ENCODE data around the gene PML. TPM values are rescaled to one million over a fixed set of nuclear protein-coding genes. Genes with fewer than 3 reads are reported as not detected.
"Not testable (repeated sequence)": the region's sequence is repeated elsewhere in the genome, so short reads cannot be mapped to it uniquely, and the experiment has no call there.

The PML gene
- total RNA-seq, 1 experiment from 2014 or later, result 24.6 TPM

DNA sequence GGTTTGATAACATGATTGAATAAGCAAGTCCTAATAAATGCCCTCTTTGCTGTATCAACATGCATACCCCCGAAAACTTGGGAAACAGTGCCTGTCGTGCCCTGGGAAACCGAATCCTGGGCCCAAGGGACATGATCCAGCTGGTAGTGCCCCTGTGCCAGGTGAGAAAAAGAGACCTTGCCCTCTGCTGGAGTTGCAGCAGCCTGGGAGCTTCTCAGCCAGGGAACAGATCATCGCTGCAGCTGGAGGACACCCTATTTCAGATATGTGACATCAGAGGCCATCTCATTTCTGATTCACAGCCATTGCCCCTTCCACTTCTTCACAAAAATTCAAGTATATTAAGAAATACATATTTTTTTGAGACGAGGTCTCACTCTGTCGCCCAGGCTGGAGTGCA is 34.7 kb upstream of the PML start:
- H3K9ac ChIP-seq (ENCODE audit: extremely low read depth, insufficient read length, low read length), result no peak overlapping the region
- no peak overlapping the region for H3K27ac Mint-ChIP-seq

GRCh38 chr15:73960472-73961070 is 33.9 kb upstream of the PML start:
- not testable (repeated sequence) for H3K79me1 ChIP-seq (ENCODE audit: insufficient read depth, low read depth, low read length, poor library complexity, severe bottlenecking); H3K9ac ChIP-seq (ENCODE audit: extremely low read depth, insufficient read length, low read length); H3K27ac ChIP-seq (ENCODE audit: insufficient read length, low read depth, low read length); H2BK5ac ChIP-seq (ENCODE audit: insufficient read length, low read length); H2BK120ac ChIP-seq (ENCODE audit: low read depth, low read length, poor library complexity, severe bottlenecking); H2BK15ac ChIP-seq (ENCODE audit: low read depth, low read length); H3K23ac ChIP-seq (ENCODE audit: insufficient read length, low read depth, low read length); H3K4me1 Mint-ChIP-seq; H2AFZ ChIP-seq (ENCODE audit: low read length); H3T11ph ChIP-seq (ENCODE audit: low read length); H3K18ac ChIP-seq (ENCODE audit: insufficient read length, low read depth, low read length); H3K4me1 ChIP-seq (ENCODE audit: insufficient read depth, low read length); H3K27ac Mint-ChIP-seq; H3K4me2 ChIP-seq (ENCODE audit: insufficient read depth, insufficient read length, low read length); DNase-seq; H3K36me3 Mint-ChIP-seq (ENCODE audit: insufficient read depth in 1 of 3, low read depth in 3 of 3); H4K5ac ChIP-seq (ENCODE audit: insufficient read length, low read depth, low read length); H3K27me3 ChIP-seq (ENCODE audit: insufficient read depth, low read length); H3K14ac ChIP-seq (ENCODE audit: insufficient read depth, low read length); H3K56ac ChIP-seq (ENCODE audit: insufficient read length, low read depth, low read length); H3K79me2 ChIP-seq (ENCODE audit: insufficient read depth, low read length); H2BK20ac ChIP-seq (ENCODE audit: low read depth, low read length, poor library complexity, severe bottlenecking); H3K23me2 ChIP-seq (ENCODE audit: insufficient read length, low read depth, low read length, poor library complexity, severe bottlenecking); H3K9me3 ChIP-seq (ENCODE audit: control insufficient read depth, low read depth, low read length); H2AK5ac ChIP-seq (ENCODE audit: insufficient read length, low read length); H4K91ac ChIP-seq (ENCODE audit: insufficient read length, low read depth, low read length); H3K4ac ChIP-seq (ENCODE audit: low read depth, low read length); H2BK12ac ChIP-seq (ENCODE audit: insufficient read length, low read depth, low read length); H3K9me3 Mint-ChIP-seq; H4K8ac ChIP-seq (replicated peaks; ENCODE audit: insufficient read length, low read depth, low read length); H3K4me3 Mint-ChIP-seq; H4K20me1 ChIP-seq (ENCODE audit: control insufficient read depth, insufficient read depth, insufficient read length)
- peaks cover 16% of the 10 kb centered on the region for H3K27me3 Mint-ChIP-seq (ENCODE audit: low read depth)
- WGBS (ENCODE audit: extremely low coverage, insufficient read length, low lambda C conversion rate), result no CpG with 5 or more reads among the region's 7 CpGs

More for the DNA sequence above, 34.7 kb upstream of the PML start:
- no peak overlapping the region for H2BK12ac ChIP-seq (ENCODE audit: insufficient read length, low read depth, low read length)
- H3K79me1 ChIP-seq (ENCODE audit: insufficient read depth, low read depth, low read length, poor library complexity, severe bottlenecking), result no peaks in the 10 kb centered on the region
- H3K4me2 ChIP-seq (ENCODE audit: insufficient read depth, insufficient read length, low read length), result no peak overlapping the region
- no peak overlapping the region for H4K91ac ChIP-seq (ENCODE audit: insufficient read length, low read depth, low read length)
- WGBS (ENCODE audit: extremely low coverage, insufficient read length, low lambda C conversion rate), result no CpG with 5 or more reads among the region's 6 CpGs
- H3K18ac ChIP-seq (ENCODE audit: insufficient read length, low read depth, low read length), result no peak overlapping the region
- no peaks in the 10 kb centered on the region for H3K9me3 ChIP-seq (ENCODE audit: control insufficient read depth, low read depth, low read length)
- no peak overlapping the region for H3K4ac ChIP-seq (ENCODE audit: low read depth, low read length)
- H3K23ac ChIP-seq (ENCODE audit: insufficient read length, low read depth, low read length), result no peak overlapping the region
- DNase-seq, result no peak
- Mint-ChIP-seq H3K27me3 (ENCODE audit: low read depth) (peaks cover 13% of the 10 kb centered on the region), H3K36me3 (ENCODE audit: insufficient read depth in 1 of 3, low read depth in 3 of 3) (no peaks in the 10 kb centered on the region), H3K9me3 (no peaks in the 10 kb centered on the region), H3K4me3 (no peak overlapping the region), H3K4me1 (peaks cover under 1 to 2% of the 10 kb centered on the region in 2 experiments)
- H3K27ac ChIP-seq (ENCODE audit: insufficient read length, low read depth, low read length), result no peak overlapping the region
- TF ChIP-seq, protein P1, sequence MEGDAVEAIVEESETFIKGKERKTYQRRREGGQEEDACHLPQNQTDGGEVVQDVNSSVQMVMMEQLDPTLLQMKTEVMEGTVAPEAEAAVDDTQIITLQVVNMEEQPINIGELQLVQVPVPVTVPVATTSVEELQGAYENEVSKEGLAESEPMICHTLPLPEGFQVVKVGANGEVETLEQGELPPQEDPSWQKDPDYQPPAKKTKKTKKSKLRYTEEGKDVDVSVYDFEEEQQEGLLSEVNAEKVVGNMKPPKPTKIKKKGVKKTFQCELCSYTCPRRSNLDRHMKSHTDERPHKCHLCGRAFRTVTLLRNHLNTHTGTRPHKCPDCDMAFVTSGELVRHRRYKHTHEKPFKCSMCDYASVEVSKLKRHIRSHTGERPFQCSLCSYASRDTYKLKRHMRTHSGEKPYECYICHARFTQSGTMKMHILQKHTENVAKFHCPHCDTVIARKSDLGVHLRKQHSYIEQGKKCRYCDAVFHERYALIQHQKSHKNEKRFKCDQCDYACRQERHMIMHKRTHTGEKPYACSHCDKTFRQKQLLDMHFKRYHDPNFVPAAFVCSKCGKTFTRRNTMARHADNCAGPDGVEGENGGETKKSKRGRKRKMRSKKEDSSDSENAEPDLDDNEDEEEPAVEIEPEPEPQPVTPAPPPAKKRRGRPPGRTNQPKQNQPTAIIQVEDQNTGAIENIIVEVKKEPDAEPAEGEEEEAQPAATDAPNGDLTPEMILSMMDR (conservative IDR thresholded peaks at IDR 0.05), result no peak
- no peak overlapping the region for H2BK120ac ChIP-seq (ENCODE audit: low read depth, low read length, poor library complexity, severe bottlenecking)
- no peaks in the 10 kb centered on the region for H3K4me1 ChIP-seq (ENCODE audit: insufficient read depth, low read length)
- H2BK20ac ChIP-seq (ENCODE audit: low read depth, low read length, poor library complexity, severe bottlenecking), result no peak overlapping the region
- no peak overlapping the region for H3T11ph ChIP-seq (ENCODE audit: low read length)
- H4K8ac ChIP-seq (replicated peaks; ENCODE audit: insufficient read length, low read depth, low read length), result no peak overlapping the region
- no peaks in the 10 kb centered on the region for H4K20me1 ChIP-seq (ENCODE audit: control insufficient read depth, insufficient read depth, insufficient read length)
- H2BK5ac ChIP-seq (ENCODE audit: insufficient read length, low read length), result no peak overlapping the region
- H3K56ac ChIP-seq (ENCODE audit: insufficient read length, low read depth, low read length), result no peak overlapping the region
- H2AK5ac ChIP-seq (ENCODE audit: insufficient read length, low read length), result no peak overlapping the region
- H4K5ac ChIP-seq (ENCODE audit: insufficient read length, low read depth, low read length), result no peak overlapping the region
- no peak overlapping the region for H2AFZ ChIP-seq (ENCODE audit: low read length)
- H2BK15ac ChIP-seq (ENCODE audit: low read depth, low read length), result no peak overlapping the region
- no peaks in the 10 kb centered on the region for H3K23me2 ChIP-seq (ENCODE audit: insufficient read length, low read depth, low read length, poor library complexity, severe bottlenecking)
- H3K79me2 ChIP-seq (ENCODE audit: insufficient read depth, low read length), result no peaks in the 10 kb centered on the region
- no peak overlapping the region for H3K14ac ChIP-seq (ENCODE audit: insufficient read depth, low read length)
- no peaks in the 10 kb centered on the region for H3K27me3 ChIP-seq (ENCODE audit: insufficient read depth, low read length)

All from H9 (cell line).